Uterus (tissue), 4 donors: ENCODE results near the gene MBTPS1. TPM values are rescaled to one million over a fixed set of nuclear protein-coding genes. Genes with fewer than 3 reads are reported as not detected.
A peak's percentile ranks its signal among the peaks of the same experiment; 100 is the strongest.

Source experiments
- DNase-seq, 2 donors: peaks; one replicate each; pipeline ENCODE4 v3.0.0-alpha.2; 2019 to 2020
- H3K27ac ChIP-seq, 2 donors: fragments of 200-600 bp; sonication (generic); 1 replicate in 1 of 2; 2 replicates in 1 of 2; pipeline ENCODE4 v1.5.1; 2016 to 2018
- H3K27me3 ChIP-seq, 2 donors: fragments of 200-600 bp; sonication (generic); one replicate each; pipeline ENCODE4 v1.5.1; 2018 to 2019; ENCODE audit warnings: control low read depth in 1 of 2
- H3K36me3 ChIP-seq, 2 donors: fragments of 200-600 bp; sonication (generic); one replicate each; pipeline ENCODE4 v1.5.1; 2019; ENCODE audit warnings: control low read depth in 1 of 2
- H3K4me1 ChIP-seq, 2 donors: fragments of 200-600 bp; sonication (generic); one replicate each; pipeline ENCODE4 v1.5.1; 2018 to 2019; ENCODE audit warnings: control low read depth in 1 of 2
- H3K4me3 ChIP-seq, 2 donors: fragments of 200-600 bp; sonication (generic); 1 replicate in 1 of 2; 2 replicates in 1 of 2; pipeline ENCODE4 v1.5.1; 2018 to 2019; ENCODE audit warnings: mild to moderate bottlenecking in 1 of 2
- H3K9me3 ChIP-seq, 2 donors: fragments of 200-600 bp; sonication (generic); one replicate each; pipeline ENCODE4 v1.5.1; 2019; ENCODE audit warnings: control low read depth in 1 of 2
- CTCF ChIP-seq, 4 experiments: fragments of 200-600 bp in 2 of 4; fragments of 450-650 bp in 2 of 4; sonication (generic) in 2 of 4; IDR thresholded peaks; one replicate each; pipeline ENCODE4 v1.5.1; 2016 to 2019; ENCODE audit warnings: antibody characterized with exemption in 4 of 4, mild to moderate bottlenecking in 2 of 4, moderate library complexity in 1 of 4
- POLR2A ChIP-seq, 2 donors: fragments of 450-650 bp; IDR thresholded peaks; one replicate each; pipeline ENCODE4 v1.6.1; 2016; ENCODE audit warnings: antibody characterized with exemption in 2 of 2, mild to moderate bottlenecking in 1 of 2, moderate library complexity in 1 of 2
- intact Hi-C: fragments of 100-400 bp; cut with DNase I; formaldehyde crosslinking; loops from one replicate; pipeline ENCODE4 v1.15.1; 2023; ENCODE audit warnings: low total_unique reads
- total RNA-seq, 4 donors: library from RNA; depleted of rRNA in 3 of 4; stranded (reverse); fragments of >200 nt in 3 of 4; gene quantifications; one replicate each; pipeline versions ENCODE4 v1.1.0 to v1.2.4, GENCODE V29; 2014 to 2023
- donor health status: DM: yes; HTN: yes; CAD: no.

The MBTPS1 gene
- total RNA-seq, 4 donors from 2014 or later = 63.0 to 162 (median 112) TPM

GRCh38 chr16:84085773-84086172, 31.0 kb downstream of the MBTPS1 start:
- H3K36me3 ChIP-seq = no peaks in the 10 kb centered on the region

GRCh38 chr16:84085271-84085667, 31.5 kb downstream of the MBTPS1 start:
- Histone ChIP-seq H3K9me3 (no peaks in the 10 kb centered on the region), H3K27me3 (no peaks in the 10 kb centered on the region), H3K4me3 (no peak overlapping the region), H3K36me3 (no peaks in the 10 kb centered on the region), H3K27ac (no peak overlapping the region), H3K4me1 (no peaks in the 10 kb centered on the region)
- intact Hi-C loops = no loop called here
- DNase-seq = no peak
- TF ChIP-seq POLR2A (IDR thresholded peaks at IDR 0.05) (no peak), CTCF (IDR thresholded peaks at IDR 0.05) (no peak)

More at GRCh38 chr16:84085773-84086172, 31.0 kb downstream of the MBTPS1 start:
- no peaks in the 10 kb centered on the region for H3K9me3 ChIP-seq
- H3K27ac ChIP-seq = no peak overlapping the region
- intact Hi-C loops = no loop called here
- no peak for TF ChIP-seq POLR2A (IDR thresholded peaks at IDR 0.05)
- no peak for TF ChIP-seq CTCF (IDR thresholded peaks at IDR 0.05)
- no peaks in the 10 kb centered on the region for H3K27me3 ChIP-seq
- DNase-seq = no peak
- no peak overlapping the region for H3K4me3 ChIP-seq
- no peaks in the 10 kb centered on the region for H3K4me1 ChIP-seq

- TF ChIP-seq CTCF (IDR thresholded peaks at IDR 0.05) (peak; percentile 44 to 57 (median 46)), POLR2A (IDR thresholded peaks at IDR 0.05) (no peak)
- H3K27me3 ChIP-seq = no peaks in the 10 kb centered on the region
- no peak overlapping the region for H3K27ac ChIP-seq
- intact Hi-C loops = no loop called here
- no peaks in the 10 kb centered on the region for H3K36me3 ChIP-seq
- H3K9me3 ChIP-seq = no peaks in the 10 kb centered on the region
- peak in 1 of 2 donors; percentile 50 for DNase-seq
- H3K4me3 ChIP-seq = no peak overlapping the region
- no peaks in the 10 kb centered on the region for H3K4me1 ChIP-seq
These were observed 32.0 kb downstream of the MBTPS1 start for GRCh38 chr16:84084570-84085270.

- no peak for DNase-seq
- intact Hi-C loops = no loop called here
- no peaks in the 10 kb centered on the region for H3K36me3 ChIP-seq
These were observed 33.7 kb downstream of the MBTPS1 start for GRCh38 chr16:84082835-84083569.

More at GRCh38 chr16:84082835-84083569, 33.7 kb downstream of the MBTPS1 start:
- no peak overlapping the region for H3K27ac ChIP-seq
- no peaks in the 10 kb centered on the region for H3K4me1 ChIP-seq
- H3K9me3 ChIP-seq = no peaks in the 10 kb centered on the region
- no peak for TF ChIP-seq POLR2A (IDR thresholded peaks at IDR 0.05)
- TF ChIP-seq CTCF (IDR thresholded peaks at IDR 0.05) = no peak
- no peak overlapping the region for H3K4me3 ChIP-seq
- H3K27me3 ChIP-seq = no peaks in the 10 kb centered on the region
